Thyroid gland (tissue), 4 donors: ENCODE measurements around the gene CCDC121. TPM values are rescaled to one million over a fixed set of nuclear protein-coding genes. Genes with fewer than 3 reads are reported as not detected.

Source experiments
- DNase-seq, 2 donors: peaks; one replicate each; pipeline ENCODE4 v3.0.0-alpha.2; 2019
- H3K27ac ChIP-seq, 3 donors: fragments of 200-600 bp; sonication (generic); 1 replicate in 2 of 3; 2 replicates in 1 of 3; pipeline ENCODE4 v1.5.1; 2016 to 2019; ENCODE audit warnings: mild to moderate bottlenecking in 1 of 3, moderate library complexity in 1 of 3
- H3K27me3 ChIP-seq: fragments of 200-600 bp; sonication (generic); one replicate; pipeline ENCODE4 v1.5.1; 2019
- H3K36me3 ChIP-seq, 2 donors: fragments of 200-600 bp; sonication (generic); one replicate each; pipeline ENCODE4 v1.5.1; 2016 to 2019
- H3K4me1 ChIP-seq, 2 donors: fragments of 200-600 bp; sonication (generic); one replicate each; pipeline ENCODE4 v1.5.1; 2017 to 2019
- H3K4me3 ChIP-seq, 3 donors: fragments of 200-600 bp; sonication (generic); replicated peaks in 1 of 3; 1 replicate in 2 of 3; 2 replicates in 1 of 3; pipeline ENCODE4 v1.5.1; 2016; ENCODE audit warnings: mild to moderate bottlenecking in 1 of 3
- H3K9me3 ChIP-seq: fragments of 200-600 bp; sonication (generic); one replicate; pipeline ENCODE4 v1.5.1; 2017
- POLR2A ChIP-seq, 2 donors: fragments of 450-650 bp; IDR thresholded peaks; one replicate each; pipeline ENCODE4 v1.6.1; 2017; ENCODE audit warnings: antibody characterized with exemption in 2 of 2, mild to moderate bottlenecking in 2 of 2, moderate library complexity in 1 of 2
- WGBS, 2 donors: methylation state at CpG; one replicate each; pipeline ENCODE4 v1.1.5; 2017; 5-methylcytosine and 5-hydroxymethylcytosine counted together
- intact Hi-C: fragments of 100-400 bp; cut with DNase I; formaldehyde crosslinking; loops from one replicate; pipeline ENCODE4 v1.15.1; 2023
- total RNA-seq, 4 donors: library from RNA; depleted of rRNA; stranded (reverse); fragments of >200 nt; gene quantifications; one replicate each; pipeline ENCODE4 v1.2.3, GENCODE V29; 2016
- TF ChIP-seq, protein P1 (sequence below), 6 experiments: fragments of 200-600 bp in 3 of 6; fragments of 450-650 bp in 3 of 6; sonication (generic) in 3 of 6; IDR thresholded peaks; one replicate each; pipeline ENCODE4 v1.5.1; 2016 to 2019; ENCODE audit warnings: antibody characterized with exemption in 6 of 6, mild to moderate bottlenecking in 2 of 6, inconsistent platforms in 1 of 6, moderate library complexity in 1 of 6

CCDC121 gene
- total RNA-seq, 4 donors from 2014 or later: 7.2 to 9.9 (median 8.0) TPM

- Histone ChIP-seq H3K27ac (no peak overlapping the region), H3K27me3 (no peaks in the 10 kb centered on the region), H3K4me1 (no peaks in the 10 kb centered on the region), H3K36me3 (peaks cover 68 to 84% of the 10 kb centered on the region in 2 donors), H3K4me3 (no peak overlapping the region), H3K9me3 (no peaks in the 10 kb centered on the region)
- TF ChIP-seq, protein P1, sequence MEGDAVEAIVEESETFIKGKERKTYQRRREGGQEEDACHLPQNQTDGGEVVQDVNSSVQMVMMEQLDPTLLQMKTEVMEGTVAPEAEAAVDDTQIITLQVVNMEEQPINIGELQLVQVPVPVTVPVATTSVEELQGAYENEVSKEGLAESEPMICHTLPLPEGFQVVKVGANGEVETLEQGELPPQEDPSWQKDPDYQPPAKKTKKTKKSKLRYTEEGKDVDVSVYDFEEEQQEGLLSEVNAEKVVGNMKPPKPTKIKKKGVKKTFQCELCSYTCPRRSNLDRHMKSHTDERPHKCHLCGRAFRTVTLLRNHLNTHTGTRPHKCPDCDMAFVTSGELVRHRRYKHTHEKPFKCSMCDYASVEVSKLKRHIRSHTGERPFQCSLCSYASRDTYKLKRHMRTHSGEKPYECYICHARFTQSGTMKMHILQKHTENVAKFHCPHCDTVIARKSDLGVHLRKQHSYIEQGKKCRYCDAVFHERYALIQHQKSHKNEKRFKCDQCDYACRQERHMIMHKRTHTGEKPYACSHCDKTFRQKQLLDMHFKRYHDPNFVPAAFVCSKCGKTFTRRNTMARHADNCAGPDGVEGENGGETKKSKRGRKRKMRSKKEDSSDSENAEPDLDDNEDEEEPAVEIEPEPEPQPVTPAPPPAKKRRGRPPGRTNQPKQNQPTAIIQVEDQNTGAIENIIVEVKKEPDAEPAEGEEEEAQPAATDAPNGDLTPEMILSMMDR (IDR thresholded peaks at IDR 0.05): no peak
- no peak for TF ChIP-seq POLR2A (IDR thresholded peaks at IDR 0.05)
- WGBS, 2 donors: 84 to 87% methylated on average over 4 of the region's 4 CpGs
- intact Hi-C loops: no loop called here
- no peak for DNase-seq
Observed at GRCh38 chr2:27651056-27651455, 22.2 kb upstream of the CCDC121 start.

- intact Hi-C loops: no loop called here
- H3K9me3 ChIP-seq: no peaks in the 10 kb centered on the region
Observed at GRCh38 chr2:27647737-27648136, 18.9 kb upstream of the CCDC121 start.

GRCh38 chr2:27647289-27647688 lies 18.5 kb upstream of the CCDC121 start:
- no peak for DNase-seq
- intact Hi-C loops: no loop called here
- Histone ChIP-seq H3K27ac (no peak overlapping the region), H3K36me3 (peaks cover 42 to 60% of the 10 kb centered on the region in 2 donors), H3K4me3 (no peak overlapping the region), H3K4me1 (peaks cover 0 to 4% of the 10 kb centered on the region in 2 donors), H3K27me3 (no peaks in the 10 kb centered on the region), H3K9me3 (no peaks in the 10 kb centered on the region)
- TF ChIP-seq, protein P1 (IDR thresholded peaks at IDR 0.05): no peak
- TF ChIP-seq POLR2A (IDR thresholded peaks at IDR 0.05): no peak

More at GRCh38 chr2:27647737-27648136, 18.9 kb upstream of the CCDC121 start:
- TF ChIP-seq POLR2A (IDR thresholded peaks at IDR 0.05): no peak
- TF ChIP-seq, protein P1 (IDR thresholded peaks at IDR 0.05): no peak
- no peak for DNase-seq
- Histone ChIP-seq H3K27me3 (no peaks in the 10 kb centered on the region), H3K4me1 (peaks cover 0 to 4% of the 10 kb centered on the region in 2 donors), H3K27ac (no peak overlapping the region), H3K36me3 (peaks cover 41 to 60% of the 10 kb centered on the region in 2 donors), H3K4me3 (no peak overlapping the region)
- WGBS, 2 donors: 90 to 92% methylated on average over 4 of the region's 4 CpGs

DNA sequence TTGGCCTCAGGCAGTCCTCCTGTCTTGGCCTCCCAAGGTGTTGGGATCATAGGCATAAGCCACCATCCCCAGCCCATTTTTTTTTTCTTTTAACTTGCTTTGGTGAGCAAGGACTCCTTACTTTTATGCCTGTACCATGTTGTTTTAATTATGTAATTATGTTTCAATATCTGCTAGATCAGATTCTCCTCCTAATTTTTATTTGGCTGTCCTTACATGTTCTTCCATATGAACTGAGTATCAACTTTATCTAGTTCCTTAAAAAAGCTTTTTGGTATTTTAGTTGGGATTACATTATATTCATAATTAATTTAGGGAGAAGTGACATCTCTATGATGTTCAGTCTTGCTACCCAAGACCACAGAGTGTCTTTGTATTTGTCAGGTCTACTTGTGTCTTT lies 16.4 kb upstream of the CCDC121 start:
- H3K27me3 ChIP-seq: no peaks in the 10 kb centered on the region
- no peaks in the 10 kb centered on the region for H3K9me3 ChIP-seq
- peaks cover 0 to 4% of the 10 kb centered on the region in 2 donors for H3K4me1 ChIP-seq
- H3K27ac ChIP-seq: no peak overlapping the region
- TF ChIP-seq, protein P1 (IDR thresholded peaks at IDR 0.05): no peak
- TF ChIP-seq POLR2A (IDR thresholded peaks at IDR 0.05): no peak
- H3K36me3 ChIP-seq: peaks cover 41 to 52% of the 10 kb centered on the region in 2 donors
- no peak overlapping the region for H3K4me3 ChIP-seq
- no peak for DNase-seq
- intact Hi-C loops: no loop called here

GRCh38 chr2:27640722-27641245 lies 12.0 kb upstream of the CCDC121 start:
- no peaks in the 10 kb centered on the region for H3K9me3 ChIP-seq
- intact Hi-C loops: no loop called here
- H3K27me3 ChIP-seq: no peaks in the 10 kb centered on the region
- WGBS, 2 donors: 90 to 94% methylated on average over 2 of the region's 2 CpGs
- no peak for DNase-seq
- H3K4me1 ChIP-seq: peaks cover 0 to 4% of the 10 kb centered on the region in 2 donors
- no peak overlapping the region for H3K4me3 ChIP-seq
- H3K36me3 ChIP-seq: peaks cover 49 to 50% of the 10 kb centered on the region in 2 donors
- TF ChIP-seq, protein P1 (IDR thresholded peaks at IDR 0.05): no peak
- no peak for TF ChIP-seq POLR2A (IDR thresholded peaks at IDR 0.05)
- H3K27ac ChIP-seq: no peak overlapping the region
